ENCODE data around the gene C11orf54. TPM values are rescaled to one million over a fixed set of nuclear protein-coding genes. Genes with fewer than 3 reads are reported as not detected.

Gene C11orf54
- total RNA-seq, 2 experiments from 2014 or later = 17.0 to 18.9 TPM

- intact Hi-C loops (cut with micrococcal nuclease) = no loop called here
- ChIA-PET CTCF (interaction anchor here (1.6 kb wide), 1 partner anchor 9 kb away, joined by 6 read pairs; no protein-coding TSS in a partner anchor), POLR2A (interaction anchor here (0.5 to 10.4 kb wide), 4 partner anchors 11 to 1361 kb away, joined by 3 to 125 read pairs (median 28); partner anchors contain the start of genes C11orf54, MED17 and TAF1D)
- Mint-ChIP-seq H3K36me3 (ENCODE audit: low read depth) (peaks cover 70% of the 10 kb centered on the region), H3K4me3 (no peak overlapping the region), H3K27ac (peak overlapping the region; percentile 46), H3K4me1 (ENCODE audit: low read depth) (peaks cover 15% of the 10 kb centered on the region), H3K27me3 (no peaks in the 10 kb centered on the region), H3K9me3 (no peaks in the 10 kb centered on the region)
- ATAC-seq (no peak), DNase-seq (no peak)
- TF ChIP-seq CTCF (IDR thresholded peaks at IDR 0.05) = no peak
Measured at GRCh38 chr11:93728792-93729128, 12.7 kb upstream of the C11orf54 start.

- peaks cover 70% of the 10 kb centered on the region for H3K36me3 Mint-ChIP-seq (ENCODE audit: low read depth)
- peaks cover 16% of the 10 kb centered on the region for H3K4me1 Mint-ChIP-seq (ENCODE audit: low read depth)
- POLR2A ChIA-PET = interaction anchor here (0.5 to 10.4 kb wide), 6 partner anchors 8 to 1361 kb away, joined by 3 to 125 read pairs (median 6); partner anchors contain the start of genes C11orf54, MED17 and TAF1D
- intact Hi-C loops (cut with micrococcal nuclease) = no loop called here
- CTCF ChIA-PET = interaction anchor here (1.6 kb wide), 1 partner anchor 9 kb away, joined by 6 read pairs; no protein-coding TSS in a partner anchor
- ATAC-seq = peak; percentile 14
- no peaks in the 10 kb centered on the region for H3K27me3 Mint-ChIP-seq
- no peak for DNase-seq
- H3K9me3 Mint-ChIP-seq = no peaks in the 10 kb centered on the region
- H3K4me3 Mint-ChIP-seq = no peak overlapping the region
- no peak for TF ChIP-seq CTCF (IDR thresholded peaks at IDR 0.05)
- peak overlapping the region; percentile 46 for H3K27ac Mint-ChIP-seq
Measured at GRCh38 chr11:93729129-93729616, 12.3 kb upstream of the C11orf54 start.

GRCh38 chr11:93730108-93731107 is 11.1 kb upstream of the C11orf54 start:
- intact Hi-C loops (cut with micrococcal nuclease) = no loop called here
- DNase-seq = no peak
- TF ChIP-seq CTCF (IDR thresholded peaks at IDR 0.05) = no peak
- Mint-ChIP-seq H3K4me1 (ENCODE audit: low read depth) (peaks cover 27% of the 10 kb centered on the region), H3K9me3 (no peaks in the 10 kb centered on the region), H3K27ac (peak overlapping the region; percentile 42), H3K4me3 (no peak overlapping the region), H3K36me3 (ENCODE audit: low read depth) (peaks cover 75% of the 10 kb centered on the region), H3K27me3 (no peaks in the 10 kb centered on the region)
- ChIA-PET POLR2A (interaction anchor here (1.2 to 10.4 kb wide), 4 partner anchors 9 to 50 kb away, joined by 4 to 125 read pairs (median 29); partner anchors contain the start of genes C11orf54 and TAF1D), CTCF (interaction anchor here (0.6 to 1.6 kb wide), 2 partner anchors 10 to 27 kb away, joined by 3 to 6 read pairs; no protein-coding TSS in a partner anchor)
- no peak for ATAC-seq

GRCh38 chr11:93732237-93732892 is 9.1 kb upstream of the C11orf54 start:
- TF ChIP-seq CTCF (IDR thresholded peaks at IDR 0.05) = no peak
- H3K4me3 Mint-ChIP-seq = no peak overlapping the region
- ChIA-PET POLR2A (interaction anchor here (0.8 to 10.4 kb wide), 5 partner anchors 8 to 760 kb away, joined by 3 to 125 read pairs (median 3); partner anchors contain the start of genes C11orf54, MED17 and TAF1D), CTCF (interaction anchor here (0.6 kb wide), 1 partner anchor 66 kb away, joined by 3 read pairs; no protein-coding TSS in a partner anchor)
- peaks cover 44% of the 10 kb centered on the region for H3K4me1 Mint-ChIP-seq (ENCODE audit: low read depth)
- no peaks in the 10 kb centered on the region for H3K27me3 Mint-ChIP-seq
- no peak for DNase-seq
- ATAC-seq = no peak
- peaks cover 83% of the 10 kb centered on the region for H3K36me3 Mint-ChIP-seq (ENCODE audit: low read depth)
- peak overlapping the region; percentile 72 for H3K27ac Mint-ChIP-seq
- no peaks in the 10 kb centered on the region for H3K9me3 Mint-ChIP-seq
- intact Hi-C loops (cut with micrococcal nuclease) = no loop called here
